Spleen (tissue), 11 donors: Measurements from ENCODE around the gene ZNF474. TPM values are rescaled to one million over a fixed set of nuclear protein-coding genes. Genes with fewer than 3 reads are reported as not detected.

Experiments used
- DNase-seq: peaks from one replicate; pipeline ENCODE4 v3.0.0-alpha.2; 2020
- H3K27ac ChIP-seq, 8 donors: fragments of 200-600 bp; sonication (generic) in 7 of 8; 1 replicate in 4 of 8; 2 replicates in 4 of 8; pipeline versions ENCODE4 v1.5.0 to v1.8.0; 2016 to 2021; ENCODE audit warnings: inconsistent platforms in 4 of 8, mild to moderate bottlenecking in 4 of 8, moderate library complexity in 1 of 8
- H3K27me3 ChIP-seq, 7 donors: fragments of 200-600 bp; sonication (generic) in 6 of 7; replicated peaks in 1 of 7; 1 replicate in 4 of 7; 2 replicates in 3 of 7; pipeline versions ENCODE4 v1.5.0 to v1.8.0; 2016 to 2021; ENCODE audit warnings: inconsistent platforms in 3 of 7, mild to moderate bottlenecking in 1 of 7
- H3K36me3 ChIP-seq, 6 donors: fragments of 200-600 bp; sonication (generic) in 5 of 6; 1 replicate in 4 of 6; 2 replicates in 2 of 6; pipeline versions ENCODE4 v1.5.0 to v1.8.0; 2016 to 2021; ENCODE audit warnings: inconsistent platforms in 2 of 6
- H3K4me1 ChIP-seq, 6 donors: fragments of 200-600 bp; sonication (generic) in 5 of 6; 1 replicate in 3 of 6; 2 replicates in 3 of 6; pipeline versions ENCODE4 v1.5.0 to v1.8.0; 2016 to 2021; ENCODE audit warnings: inconsistent platforms in 3 of 6
- H3K4me3 ChIP-seq, 8 donors: fragments of 200-600 bp; sonication (generic) in 7 of 8; 1 replicate in 4 of 8; 2 replicates in 4 of 8; pipeline versions ENCODE4 v1.5.0 to v1.8.0; 2016 to 2021; ENCODE audit warnings: inconsistent platforms in 4 of 8, mild to moderate bottlenecking in 4 of 8, moderate library complexity in 2 of 8
- H3K9me3 ChIP-seq, 8 donors: fragments of 200-600 bp; sonication (generic) in 7 of 8; 1 replicate in 4 of 8; 2 replicates in 4 of 8; pipeline versions ENCODE4 v1.5.0 to v1.8.0; 2016 to 2021; ENCODE audit warnings: inconsistent platforms in 4 of 8
- CTCF ChIP-seq, 11 experiments: fragments of 200-600 bp in 7 of 11; fragments of 450-650 bp in 4 of 11; sonication (generic) in 4 of 11; IDR thresholded peaks in 8 of 11; conservative IDR thresholded peaks in 3 of 11; 1 replicate in 7 of 11; 2 replicates in 4 of 11; pipeline versions ENCODE4 v1.4.0 to v1.8.0; 2016 to 2021; ENCODE audit warnings: antibody characterized with exemption in 11 of 11, inconsistent platforms in 4 of 11, mild to moderate bottlenecking in 1 of 11
- POLR2A ChIP-seq, 3 donors: fragments of 450-650 bp; IDR thresholded peaks; one replicate each; pipeline ENCODE4 v1.5.1; 2017; ENCODE audit warnings: antibody characterized with exemption in 3 of 3, mild to moderate bottlenecking in 1 of 3
- POLR2AphosphoS5 ChIP-seq, 3 donors: sonication (generic); formaldehyde crosslinking; IDR thresholded peaks; one replicate each; pipeline ENCODE4 v1.5.1; 2017; ENCODE audit warnings: antibody characterized with exemption in 3 of 3
- WGBS, 5 donors: extraction: QIAGEN DNeasy Blood & Tissue Kit in 3 of 5; methylation state at CpG; one replicate each; pipeline versions ENCODE4 v1.1.5 to v1.1.7; 2013 to 2018; 5-methylcytosine and 5-hydroxymethylcytosine counted together
- intact Hi-C: fragments of 100-400 bp; cut with DNase I; formaldehyde crosslinking; loops from one replicate; pipeline ENCODE4 v1.15.0; 2023; ENCODE audit warnings: low total_unique reads
- polyA plus RNA-seq, 3 donors: library from polyadenylated mRNA; stranded (reverse); fragments of 200-250 nt; gene quantifications; one replicate each; pipeline ENCODE4 v1.2.1, GENCODE V29; 2013
- total RNA-seq, 7 donors: library from RNA; depleted of rRNA in 3 of 7; stranded (reverse); fragments of >200 nt in 3 of 7; fragmentation: NEBNext Ultra II Directional in 4 of 7; extraction: Animal tissue kit (Norgen Biotek cat#: 25700) in 4 of 7; gene quantifications; one replicate each; pipeline versions ENCODE4 v1.1.0 to v1.2.1, GENCODE V29; 2016 to 2021
- donor health status: healthy with polysubstance abuse.
- donor health status: DM: no; HTN: no; CAD: no; lungs with moderate emphysema.
- donor health status: DM: no; HTN: no; CAD: no.
- donor health status: Bipolar disorder and iron deficiency.
- donor health status: healthy.
- donor health status: DM: no; HTN: no; CAD: no.
- donor health status: DM: yes; HTN: yes; CAD: no.

The ZNF474 gene
- total and polyA plus RNA-seq, 10 donors: 0.05 to 0.60 (median 0.42) TPM; not detected in 5

- DNase-seq: no peak
- WGBS, 5 donors: 73 to 88% (median 83%) methylated on average over 11 of the region's 11 CpGs
- Histone ChIP-seq H3K27me3 (no peaks in the 10 kb centered on the region), H3K4me1 (no peaks in the 10 kb centered on the region), H3K27ac (no peak overlapping the region), H3K4me3 (no peak overlapping the region), H3K36me3 (no peaks in the 10 kb centered on the region), H3K9me3 (no peaks in the 10 kb centered on the region)
- intact Hi-C loops: no loop called here
- TF ChIP-seq CTCF (IDR thresholded peaks at IDR 0.05 in 8 of 11, conservative IDR thresholded peaks at IDR 0.05 in 3 of 11) (no peak), POLR2A (IDR thresholded peaks at IDR 0.05) (no peak), POLR2AphosphoS5 (IDR thresholded peaks at IDR 0.05) (no peak)
These were observed 7.6 kb upstream of the ZNF474 start for GRCh38 chr5:122121479-122122465.

GRCh38 chr5:122124766-122125165 is 4.6 kb upstream of the ZNF474 start:
- Histone ChIP-seq H3K9me3 (no peaks in the 10 kb centered on the region), H3K27ac (no peak overlapping the region), H3K4me3 (no peak overlapping the region), H3K4me1 (no peaks in the 10 kb centered on the region), H3K27me3 (no peaks in the 10 kb centered on the region), H3K36me3 (no peaks in the 10 kb centered on the region)
- WGBS, 5 donors: 84 to 94% (median 93%) methylated on average over 2 of the region's 2 CpGs
- no peak for DNase-seq
- TF ChIP-seq POLR2A (IDR thresholded peaks at IDR 0.05): no peak
- intact Hi-C loops: no loop called here

GRCh38 chr5:122126177-122126755 is 3.1 kb upstream of the ZNF474 start:
- no peak overlapping the region for H3K27ac ChIP-seq
- H3K36me3 ChIP-seq: no peaks in the 10 kb centered on the region
- no peak for DNase-seq
- TF ChIP-seq POLR2AphosphoS5 (IDR thresholded peaks at IDR 0.05): no peak
- TF ChIP-seq POLR2A (IDR thresholded peaks at IDR 0.05): no peak
- no peak for TF ChIP-seq CTCF (IDR thresholded peaks at IDR 0.05 in 8 of 11, conservative IDR thresholded peaks at IDR 0.05 in 3 of 11)
- H3K4me1 ChIP-seq: no peaks in the 10 kb centered on the region
- intact Hi-C loops: no loop called here
- H3K27me3 ChIP-seq: no peaks in the 10 kb centered on the region
- 38 to 46% (median 43%) methylated on average over 2 of the region's 2 CpGs for WGBS, 5 donors
- no peaks in the 10 kb centered on the region for H3K9me3 ChIP-seq
- H3K4me3 ChIP-seq: no peak overlapping the region

GRCh38 chr5:122126756-122127321 is 2.5 kb upstream of the ZNF474 start:
- H3K9me3 ChIP-seq: no peaks in the 10 kb centered on the region
- TF ChIP-seq POLR2AphosphoS5 (IDR thresholded peaks at IDR 0.05) (no peak), POLR2A (IDR thresholded peaks at IDR 0.05) (no peak), CTCF (IDR thresholded peaks at IDR 0.05 in 8 of 11, conservative IDR thresholded peaks at IDR 0.05 in 3 of 11) (no peak)
- no peaks in the 10 kb centered on the region for H3K4me1 ChIP-seq
- H3K27me3 ChIP-seq: no peaks in the 10 kb centered on the region
- no peak overlapping the region for H3K27ac ChIP-seq
- intact Hi-C loops: no loop called here
- DNase-seq: no peak
- H3K36me3 ChIP-seq: no peaks in the 10 kb centered on the region
- WGBS, 5 donors: 65 to 78% (median 76%) methylated on average over 10 of the region's 10 CpGs
- H3K4me3 ChIP-seq: no peak overlapping the region
